Endothelial cell of umbilical vein (primary cell): Measurements from ENCODE around the gene INPP4B.

Experiments
- EZH2 ChIP-seq: IDR thresholded peaks from 2 replicates; pipeline ENCODE4 v1.6.1; 2012; ENCODE audit warnings: borderline replicate concordance, low read depth, mild to moderate bottlenecking, moderate library complexity, low read length, inconsistent platforms; ENCODE audit not compliant: severe bottlenecking
- JUN ChIP-seq: IDR thresholded peaks from 2 replicates; pipeline ENCODE4 v1.6.1; 2011; ENCODE audit warnings: borderline replicate concordance, low read depth; ENCODE audit not compliant: insufficient read length, insufficient read depth
- POLR2A ChIP-seq: IDR thresholded peaks from 2 replicates; pipeline ENCODE4 v1.6.1; 2012; ENCODE audit warnings: low read depth, mild to moderate bottlenecking, control low read depth, low read length
- TF ChIP-seq, protein P1 (sequence below), 2 donors: IDR thresholded peaks; 1 replicate in 1 of 2; 2 replicates in 1 of 2; pipeline ENCODE4 v1.5.1; 2011; ENCODE audit warnings: low read length in 2 of 2, mild to moderate bottlenecking in 2 of 2, moderate library complexity in 2 of 2, control low read depth in 1 of 2, inconsistent platforms in 1 of 2, low read depth in 1 of 2; ENCODE audit not compliant: insufficient read depth in 1 of 2; ENCODE audit errors: extremely low read depth in 1 of 2

DNA sequence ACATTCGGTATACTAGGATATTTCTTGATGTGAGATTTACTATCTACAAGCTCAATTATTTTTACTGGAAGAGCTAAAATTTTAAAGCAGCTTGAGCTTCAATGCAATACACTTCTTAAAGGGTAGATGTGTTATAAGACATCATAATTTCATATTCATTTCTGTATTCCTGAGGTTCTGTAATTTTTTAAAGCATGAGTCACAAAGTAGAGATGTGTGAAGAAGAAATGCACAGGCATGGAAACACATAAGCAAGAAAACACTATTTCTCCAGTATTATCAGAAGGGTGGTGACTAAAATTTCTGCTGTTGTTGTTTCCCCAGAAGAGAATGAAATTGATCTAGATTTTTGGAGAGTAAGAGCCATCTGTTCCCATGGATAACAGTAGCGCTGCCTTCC is 72.6 kb downstream of the INPP4B start:
- TF ChIP-seq POLR2A = no peak
- TF ChIP-seq EZH2 = no peak
- TF ChIP-seq, protein P1, sequence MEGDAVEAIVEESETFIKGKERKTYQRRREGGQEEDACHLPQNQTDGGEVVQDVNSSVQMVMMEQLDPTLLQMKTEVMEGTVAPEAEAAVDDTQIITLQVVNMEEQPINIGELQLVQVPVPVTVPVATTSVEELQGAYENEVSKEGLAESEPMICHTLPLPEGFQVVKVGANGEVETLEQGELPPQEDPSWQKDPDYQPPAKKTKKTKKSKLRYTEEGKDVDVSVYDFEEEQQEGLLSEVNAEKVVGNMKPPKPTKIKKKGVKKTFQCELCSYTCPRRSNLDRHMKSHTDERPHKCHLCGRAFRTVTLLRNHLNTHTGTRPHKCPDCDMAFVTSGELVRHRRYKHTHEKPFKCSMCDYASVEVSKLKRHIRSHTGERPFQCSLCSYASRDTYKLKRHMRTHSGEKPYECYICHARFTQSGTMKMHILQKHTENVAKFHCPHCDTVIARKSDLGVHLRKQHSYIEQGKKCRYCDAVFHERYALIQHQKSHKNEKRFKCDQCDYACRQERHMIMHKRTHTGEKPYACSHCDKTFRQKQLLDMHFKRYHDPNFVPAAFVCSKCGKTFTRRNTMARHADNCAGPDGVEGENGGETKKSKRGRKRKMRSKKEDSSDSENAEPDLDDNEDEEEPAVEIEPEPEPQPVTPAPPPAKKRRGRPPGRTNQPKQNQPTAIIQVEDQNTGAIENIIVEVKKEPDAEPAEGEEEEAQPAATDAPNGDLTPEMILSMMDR (IDR thresholded peaks at IDR 0.05; ENCODE audit: extremely low read depth in 1 of 2, insufficient read depth in 1 of 2, low read depth in 1 of 2, low read length in 2 of 2) = no peak
- TF ChIP-seq JUN = no peak
